GM23248 (cell line): ENCODE results near the gene TMPRSS11A.

Source experiments
- EZH2 ChIP-seq: fragments of 200-600 bp; sonication (generic); IDR thresholded peaks from 2 replicates; pipeline ENCODE4 v1.6.1; 2018; ENCODE audit warnings: antibody characterized with exemption, mild to moderate bottlenecking; ENCODE audit not compliant: insufficient read depth, poor library complexity, severe bottlenecking
- EZH2phosphoT487 ChIP-seq: fragments of 200-600 bp; sonication (generic); IDR thresholded peaks from 2 replicates; pipeline ENCODE4 v1.6.1; 2018; ENCODE audit warnings: antibody characterized with exemption, moderate library complexity, mild to moderate bottlenecking, low read depth; ENCODE audit not compliant: insufficient read depth

DNA sequence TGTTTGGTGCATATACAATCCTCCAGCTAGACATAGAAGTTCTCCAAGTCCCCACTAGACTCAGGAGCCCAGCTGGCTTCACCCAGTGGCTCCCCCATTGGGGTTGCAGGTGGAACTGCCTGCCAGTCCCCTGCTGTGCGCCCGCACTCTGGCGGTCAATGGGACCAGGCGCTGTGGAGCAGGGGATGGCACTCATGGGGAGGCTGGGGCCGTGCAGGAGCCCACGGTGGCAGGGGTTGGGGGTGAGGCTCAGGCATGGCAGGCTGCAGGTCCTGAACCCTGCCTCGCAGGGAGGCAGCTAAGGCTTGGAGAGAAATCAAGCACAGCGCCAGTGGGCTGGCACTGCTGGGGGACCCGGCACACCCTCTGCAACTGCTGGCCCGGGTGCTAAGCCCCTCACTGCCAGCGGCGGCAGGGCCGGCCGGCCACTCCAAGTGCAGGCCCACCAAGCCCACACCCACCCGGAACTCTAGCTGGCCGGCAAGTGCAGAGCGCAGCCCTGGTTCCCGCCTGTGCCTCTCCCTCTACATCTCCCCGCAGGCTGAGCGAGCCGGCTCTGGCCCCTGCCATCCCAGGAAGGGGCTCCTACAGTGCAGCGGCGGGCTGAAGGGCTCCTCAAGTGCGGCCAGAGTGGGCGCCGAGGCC, 66.8 kb downstream of the TMPRSS11A start:
- TF ChIP-seq EZH2: no peak
- no peak for TF ChIP-seq EZH2phosphoT487
